CD4-positive, alpha-beta T cell treated with Interleukin-17A for 4 hours (primary cell): ENCODE data around the gene CXCL8.
"Not testable (repeated sequence)": the region's sequence is repeated elsewhere in the genome, so short reads cannot be mapped to it uniquely, and the experiment has no call there.

Experiments
- DNase-seq: peaks from one replicate; pipeline ENCODE4 v3.0.0-alpha.2; 2020; ENCODE audit warnings: mixed read lengths

The CXCL8 gene

GRCh38 chr4:73744203-73744602 lies 3.8 kb downstream of the CXCL8 start:
- DNase-seq = no peak

DNA sequence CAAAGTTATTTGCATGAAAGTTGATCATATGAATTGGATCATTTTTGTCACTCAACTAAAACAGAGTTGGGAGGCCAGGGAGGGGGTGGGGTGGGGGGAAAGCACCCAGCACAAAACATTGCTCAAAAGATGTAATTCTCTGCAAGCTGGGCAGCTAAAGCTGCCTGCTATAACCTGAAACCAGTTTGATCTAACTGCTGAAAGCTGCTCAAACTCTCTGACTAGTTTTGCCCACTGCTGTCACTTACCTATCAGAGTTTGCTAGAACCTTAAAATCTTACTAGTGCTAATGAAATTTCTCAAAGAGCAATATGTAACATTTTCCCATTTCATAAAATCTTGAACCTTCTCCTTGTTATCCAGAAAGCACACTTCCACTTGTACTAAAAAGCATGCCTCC lies 10.4 kb downstream of the CXCL8 start:
- DNase-seq = no peak

- DNase-seq = no peak
These were observed 10.8 kb downstream of the CXCL8 start for GRCh38 chr4:73751166-73751565.

- DNase-seq = no peak
These were observed 11.5 kb downstream of the CXCL8 start for GRCh38 chr4:73751830-73752229.

- no peak for DNase-seq
These were observed 12.1 kb downstream of the CXCL8 start for GRCh38 chr4:73752424-73752823.

DNA sequence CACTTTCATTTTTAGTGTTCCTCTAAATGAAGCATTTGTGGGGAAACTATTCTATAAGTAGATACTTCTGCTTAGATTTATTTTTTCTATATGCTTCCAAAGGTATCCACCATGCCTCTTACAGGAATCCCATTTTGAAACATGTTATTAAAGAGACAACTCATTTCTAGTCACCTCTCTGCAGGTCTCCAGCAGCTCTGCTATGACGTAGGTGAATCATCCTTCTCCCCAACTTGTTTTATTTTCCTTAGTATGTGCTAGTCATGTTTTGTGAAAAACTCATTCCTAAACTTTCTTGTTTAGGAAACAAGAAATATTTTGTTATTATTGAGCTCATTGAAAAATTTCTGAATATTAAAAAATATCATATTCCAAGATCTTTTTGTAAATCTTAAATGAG lies 12.8 kb downstream of the CXCL8 start:
- no peak for DNase-seq

- no peak for DNase-seq
These were observed 14.6 kb downstream of the CXCL8 start for GRCh38 chr4:73754934-73755333.

DNA sequence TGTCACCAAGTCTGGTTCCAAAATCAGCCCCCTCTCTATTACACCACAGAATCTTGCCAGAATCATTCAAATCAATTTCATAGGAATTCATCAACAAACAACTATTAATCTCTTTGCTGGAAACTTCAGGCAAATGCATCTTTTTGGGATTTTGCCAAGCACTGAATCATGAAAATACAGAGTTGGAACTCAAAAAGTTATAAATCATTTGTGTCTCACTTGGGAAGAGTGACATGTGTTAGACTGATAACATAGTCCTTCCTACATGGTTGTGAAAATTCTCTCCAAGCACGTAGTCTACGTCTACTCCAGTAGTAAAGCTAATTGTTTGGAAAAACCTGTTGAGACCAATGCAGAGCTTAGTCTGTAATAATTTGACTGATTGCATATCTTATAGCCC lies 19.0 kb downstream of the CXCL8 start:
- no peak for DNase-seq

- no peak for DNase-seq
These were observed 21.5 kb downstream of the CXCL8 start for GRCh38 chr4:73761856-73762255.

- DNase-seq = no peak
These were observed 22.0 kb downstream of the CXCL8 start for GRCh38 chr4:73762409-73762808.

- no peak for DNase-seq
These were observed 23.5 kb downstream of the CXCL8 start for GRCh38 chr4:73763877-73764276.

DNA sequence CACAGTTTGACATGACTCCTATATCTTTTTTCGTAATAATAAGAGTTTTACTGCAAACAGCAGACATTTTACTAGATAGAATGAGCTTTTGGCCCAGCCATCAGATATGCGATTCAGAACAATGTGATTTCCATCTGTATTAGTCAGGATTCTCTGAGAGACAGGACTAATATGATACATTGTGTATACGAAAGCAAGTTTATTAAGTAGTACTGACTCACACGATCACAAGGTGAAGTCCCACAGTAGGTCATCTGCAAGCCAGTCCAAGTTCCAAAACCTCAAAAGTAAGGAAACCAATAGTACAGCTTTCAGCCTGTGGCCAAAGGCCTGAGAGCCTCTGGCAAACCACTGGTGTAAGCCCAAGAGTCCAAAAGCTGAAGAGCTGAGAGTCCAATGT lies 24.1 kb downstream of the CXCL8 start:
- DNase-seq = no peak

DNA sequence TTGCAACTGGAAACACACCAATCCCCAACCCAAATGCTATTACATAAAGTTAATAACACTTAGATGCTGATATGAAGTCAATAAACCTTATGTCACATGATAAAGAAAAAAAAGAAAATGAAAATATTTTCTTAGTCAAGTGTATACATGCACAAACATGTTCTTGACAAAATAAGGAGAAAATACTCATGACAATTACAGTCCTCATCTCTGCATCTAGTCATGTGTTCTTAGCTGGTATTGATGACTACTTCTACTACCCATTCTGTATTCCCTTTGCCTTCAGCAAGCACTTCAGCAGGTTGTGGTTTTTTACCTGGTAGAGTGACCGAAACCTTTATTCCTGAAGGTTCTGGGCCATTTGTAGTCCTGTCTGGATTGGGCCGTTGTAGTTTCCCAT lies 24.9 kb downstream of the CXCL8 start:
- no peak for DNase-seq

DNA sequence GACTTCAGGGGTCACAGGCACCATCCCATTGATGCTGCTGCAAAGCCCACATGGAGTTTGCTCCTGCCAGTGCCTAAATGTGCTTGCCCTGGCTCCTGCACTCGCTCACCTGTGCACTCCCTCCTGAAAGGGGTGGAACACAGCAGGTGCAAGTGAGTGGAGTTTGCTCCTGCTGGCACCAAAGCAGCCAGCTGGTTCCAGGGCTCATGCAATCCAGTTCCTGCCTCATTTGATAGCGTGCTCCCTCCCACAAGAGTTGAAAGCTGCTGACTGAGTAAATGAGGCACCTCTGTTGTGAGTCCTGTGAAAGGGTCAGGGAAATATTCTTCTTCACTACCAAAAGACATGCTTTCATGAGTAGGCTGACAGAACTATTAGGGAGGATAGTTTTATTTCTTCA lies 30.5 kb downstream of the CXCL8 start:
- DNase-seq = no peak

DNA sequence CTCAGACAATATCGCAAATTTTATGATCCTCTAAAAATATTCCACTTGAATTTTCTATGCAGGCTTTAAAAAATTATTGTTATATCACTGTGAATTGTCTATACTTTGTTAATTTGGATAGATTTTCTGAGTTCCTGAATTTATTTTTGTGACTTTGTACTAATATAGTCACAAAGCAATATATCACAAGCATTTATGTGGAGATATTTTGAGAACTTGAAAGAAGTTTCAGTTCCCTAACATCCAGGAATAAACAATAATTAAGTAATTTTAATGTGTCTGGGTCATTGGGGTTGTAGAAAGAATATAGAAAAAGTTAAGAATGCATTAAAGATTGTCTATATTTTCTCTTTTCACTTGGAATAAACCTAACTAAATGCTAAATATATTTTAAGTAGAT lies 32.0 kb downstream of the CXCL8 start:
- DNase-seq = no peak

DNA sequence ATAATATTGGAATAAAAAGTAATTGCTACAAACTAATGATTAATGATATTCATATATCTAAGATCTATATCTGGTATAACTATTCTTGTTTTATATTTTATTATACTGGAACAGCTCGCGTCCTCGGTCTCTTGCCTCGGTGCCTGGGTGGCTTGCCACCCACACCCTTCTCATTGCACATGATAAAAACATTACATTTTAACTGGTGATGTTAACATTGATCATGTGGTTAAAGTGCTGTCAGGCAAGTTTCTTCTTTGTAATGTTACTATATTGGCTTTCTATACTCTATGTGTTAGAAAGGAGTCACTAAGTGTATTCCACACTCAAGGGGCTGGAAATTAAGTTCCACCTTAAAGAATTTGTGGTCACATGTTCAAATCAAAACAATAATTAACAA lies 34.0 kb downstream of the CXCL8 start:
- not testable (repeated sequence) for DNase-seq

- no peak for DNase-seq
These were observed 36.0 kb downstream of the CXCL8 start for GRCh38 chr4:73776321-73776729.

DNA sequence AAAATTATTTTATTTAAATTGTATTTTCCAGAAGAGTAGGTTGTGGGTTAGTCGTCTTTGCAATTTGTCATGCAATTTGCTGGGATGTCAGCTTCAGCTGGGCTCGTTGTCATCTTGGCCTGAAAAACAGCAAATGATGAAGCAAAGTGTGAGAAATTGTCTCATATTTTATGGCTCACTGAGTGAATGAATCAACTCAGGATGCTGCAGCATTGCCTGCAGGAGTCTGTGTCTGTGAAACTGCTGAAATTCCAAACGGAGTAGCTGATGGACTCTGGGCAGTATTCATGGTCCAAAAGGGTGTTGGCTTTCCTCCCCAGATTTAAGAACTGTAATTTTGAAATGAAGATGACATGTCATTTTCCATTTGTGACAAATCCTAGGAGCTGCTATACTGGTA lies 37.2 kb downstream of the CXCL8 start:
- DNase-seq = no peak

DNA sequence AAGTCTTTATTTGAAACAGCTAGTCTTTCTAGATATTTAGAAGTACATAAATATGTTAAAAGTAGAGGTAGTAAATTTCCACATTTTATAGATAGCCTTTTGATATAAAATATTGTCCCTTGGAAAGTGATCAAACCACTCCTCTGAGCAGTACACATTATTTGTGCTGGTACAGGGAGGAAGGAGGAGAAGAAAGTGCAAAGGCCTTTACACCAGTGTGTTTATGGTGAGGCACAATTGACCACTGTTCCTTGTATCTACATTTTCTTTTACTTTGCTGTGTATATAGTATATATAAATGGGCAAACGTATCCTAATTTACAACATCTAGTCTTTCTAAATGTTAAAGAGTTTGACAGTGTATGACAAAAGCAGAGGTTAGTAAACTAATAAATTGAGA lies 39.9 kb downstream of the CXCL8 start:
- DNase-seq = no peak

- no peak for DNase-seq
These were observed 40.5 kb downstream of the CXCL8 start for GRCh38 chr4:73780834-73781233.

- DNase-seq = no peak
These were observed 48.0 kb downstream of the CXCL8 start for GRCh38 chr4:73788411-73788810.
